Stomach (tissue), 4 donors: Measurements from ENCODE around the gene WDR26.

Experiments used
- CTCF ChIP-seq, 7 experiments: fragments of 450-650 bp in 4 of 7; fragments of 200-600 bp in 3 of 7; sonication (generic) in 3 of 7; IDR thresholded peaks; one replicate each; pipeline ENCODE4 v1.5.1; 2016 to 2019; ENCODE audit warnings: antibody characterized with exemption in 7 of 7, control low read depth in 2 of 7, mild to moderate bottlenecking in 1 of 7
- EP300 ChIP-seq: sonication (generic); formaldehyde crosslinking; IDR thresholded peaks from one replicate; pipeline ENCODE4 v1.6.1; 2017; ENCODE audit warnings: antibody characterized with exemption
- POLR2A ChIP-seq, 4 donors: fragments of 450-650 bp; IDR thresholded peaks; one replicate each; pipeline ENCODE4 v1.6.1; 2016; ENCODE audit warnings: antibody characterized with exemption in 4 of 4, control low read depth in 2 of 4, mild to moderate bottlenecking in 1 of 4, moderate library complexity in 1 of 4
- POLR2AphosphoS5 ChIP-seq, 3 donors: sonication (generic); formaldehyde crosslinking; IDR thresholded peaks; one replicate each; pipeline ENCODE4 v1.6.1; 2016; ENCODE audit warnings: antibody characterized with exemption in 3 of 3

GRCh38 chr1:224429616-224430326 is 4.8 kb downstream of the WDR26 start:
- TF ChIP-seq EP300: no peak
- no peak for TF ChIP-seq POLR2AphosphoS5 (IDR thresholded peaks at IDR 0.05)
- TF ChIP-seq CTCF (IDR thresholded peaks at IDR 0.05): no peak
- TF ChIP-seq POLR2A (IDR thresholded peaks at IDR 0.05): no peak
